ENCODE data around the gene EML6.
"Not testable (repeated sequence)": the region's sequence is repeated elsewhere in the genome, so short reads cannot be mapped to it uniquely, and the experiment has no call there.

The EML6 gene

GRCh38 chr2:54975175-54975574 lies 251.7 kb downstream of the EML6 start:
- DNase-seq: no peak

- no peak for DNase-seq
These were observed 252.4 kb downstream of the EML6 start for GRCh38 chr2:54975598-54976492.

- no peak for DNase-seq
These were observed 253.7 kb downstream of the EML6 start for GRCh38 chr2:54977149-54977548.

- no peak for DNase-seq
These were observed 256.0 kb downstream of the EML6 start for GRCh38 chr2:54979321-54980044.

GRCh38 chr2:54981385-54981784 lies 257.9 kb downstream of the EML6 start:
- DNase-seq: no peak

GRCh38 chr2:54983345-54984220 lies 260.1 kb downstream of the EML6 start:
- no peak for DNase-seq

GRCh38 chr2:54984476-54984875 lies 261.0 kb downstream of the EML6 start:
- no peak for DNase-seq

- DNase-seq: no peak
These were observed 262.8 kb downstream of the EML6 start for GRCh38 chr2:54986264-54986663.

GRCh38 chr2:54988612-54989011 lies 265.1 kb downstream of the EML6 start:
- DNase-seq: no peak

- not testable (repeated sequence) for DNase-seq
These were observed 267.2 kb downstream of the EML6 start for GRCh38 chr2:54990694-54991093.

GRCh38 chr2:54995553-54995952 lies 272.1 kb downstream of the EML6 start:
- no peak for DNase-seq

- no peak for DNase-seq
These were observed 274.4 kb downstream of the EML6 start for GRCh38 chr2:54997826-54998225.

GRCh38 chr2:54999182-54999581 lies 275.7 kb downstream of the EML6 start:
- no peak for DNase-seq

- no peak for DNase-seq
These were observed 276.9 kb downstream of the EML6 start for GRCh38 chr2:55000341-55000740.

- DNase-seq: no peak
These were observed 278.3 kb downstream of the EML6 start for GRCh38 chr2:55001716-55002115.

- DNase-seq: no peak
These were observed 280.5 kb downstream of the EML6 start for GRCh38 chr2:55003706-55004639.

- no peak for DNase-seq
These were observed 282.8 kb downstream of the EML6 start for GRCh38 chr2:55006306-55006705.

GRCh38 chr2:55009277-55010060 lies 286.0 kb downstream of the EML6 start:
- DNase-seq: peak; percentile 19

GRCh38 chr2:55010149-55010591 lies 286.7 kb downstream of the EML6 start:
- DNase-seq: peak; percentile 64

- DNase-seq: no peak
These were observed 287.5 kb downstream of the EML6 start for GRCh38 chr2:55010915-55011314.

All from CD4-positive, alpha-beta T cell treated with Interleukin-12 subunit alpha and Interleukin-12 subunit beta, for 1 hour (primary cell).